Ovary (tissue), 9 donors: ENCODE results near the gene IFT80. TPM values are rescaled to one million over a fixed set of nuclear protein-coding genes. Genes with fewer than 3 reads are reported as not detected.

Experiments
- DNase-seq, 5 donors: peaks; one replicate each; pipeline ENCODE4 v3.0.0-alpha.2; 2019 to 2020
- H3K27ac ChIP-seq, 2 donors: fragments of 200-600 bp; one replicate each; pipeline versions ENCODE4 v1.5.1 to v1.8.0; 2019 to 2022
- H3K27me3 ChIP-seq: fragments of 200-600 bp; one replicate; pipeline ENCODE4 v1.8.0; 2022
- H3K36me3 ChIP-seq: fragments of 200-600 bp; sonication (generic); one replicate; pipeline ENCODE4 v1.5.1; 2019
- H3K4me1 ChIP-seq: one replicate; pipeline ENCODE4 v1.8.1; 2013; ENCODE audit warnings: mild to moderate bottlenecking, moderate library complexity; ENCODE audit not compliant: insufficient read depth
- H3K4me3 ChIP-seq: fragments of 200-600 bp; sonication (generic); one replicate; pipeline ENCODE4 v1.5.1; 2017
- H3K9me3 ChIP-seq, 2 donors: fragments of 200-600 bp in 1 of 2; sonication (generic) in 1 of 2; one replicate each; pipeline versions ENCODE4 v1.5.1 to v1.8.1; 2013 to 2019; ENCODE audit warnings: mild to moderate bottlenecking in 1 of 2, moderate library complexity in 1 of 2
- CTCF ChIP-seq, 3 donors: fragments of 450-650 bp in 2 of 3; fragments of 200-600 bp in 1 of 3; IDR thresholded peaks; one replicate each; pipeline versions ENCODE4 v1.5.1 to v1.8.0; 2016 to 2022; ENCODE audit warnings: antibody characterized with exemption in 3 of 3, mild to moderate bottlenecking in 1 of 3
- EP300 ChIP-seq: sonication (generic); formaldehyde crosslinking; IDR thresholded peaks from one replicate; pipeline ENCODE4 v1.6.1; 2017; ENCODE audit warnings: antibody characterized with exemption
- POLR2A ChIP-seq: fragments of 450-650 bp; IDR thresholded peaks from one replicate; pipeline ENCODE4 v1.6.1; 2017; ENCODE audit warnings: antibody characterized with exemption, mild to moderate bottlenecking, moderate library complexity
- WGBS, 3 donors: extraction: QIAGEN DNeasy Blood & Tissue Kit in 1 of 3; methylation state at CpG; one replicate each; pipeline versions ENCODE4 v1.1.5 to v1.1.7; 2013 to 2017; 5-methylcytosine and 5-hydroxymethylcytosine counted together
- intact Hi-C, 4 donors: fragments of 100-400 bp; cut with DNase I; formaldehyde crosslinking; loops; one replicate each; pipeline versions ENCODE4 v1.11.0 to v1.15.1; 2022 to 2023
- polyA plus RNA-seq, 2 donors: library from polyadenylated mRNA; stranded (reverse); fragments of 200-250 nt in 1 of 2; fragments of 350-450 nt in 1 of 2; fragmentation: Illumina TruSeq in 1 of 2; extraction: RNeasy Lipid Tissue Mini Kit (QIAGEN cat#74804) in 1 of 2; gene quantifications; one replicate each; pipeline ENCODE4 v1.2.3, GENCODE V29; 2013 to 2014
- total RNA-seq, 7 donors: library from RNA; depleted of rRNA in 2 of 7; stranded (reverse); fragments of >200 nt in 2 of 7; fragmentation: NEBNext Ultra II Directional in 3 of 7; extraction: Animal tissue kit (Norgen Biotek cat#: 25700) in 3 of 7; gene quantifications; one replicate each; pipeline versions ENCODE4 v1.1.0 to v1.2.4, GENCODE V29; 2016 to 2023
- donor health status: DM: no; HTN: no; CAD: no; lungs with moderate emphysema.
- donor health status: DM: no; HTN: no; CAD: no.
- donor health status: Bipolar disorder and iron deficiency.
- donor health status: DM: yes; HTN: yes; CAD: no.
- donor health status: DM: no; HTN: no; CAD: no.
- donor health status: DM: yes; HTN: yes; CAD: no.

Gene IFT80
- total and polyA plus RNA-seq, 9 donors, result 16.8 to 39.6 (median 28.8) TPM

GRCh38 chr3:160302806-160303205, 96.2 kb downstream of the IFT80 start:
- no peak for TF ChIP-seq EP300
- TF ChIP-seq POLR2A, result no peak
- no peak for TF ChIP-seq CTCF (IDR thresholded peaks at IDR 0.05)
- no peaks in the 10 kb centered on the region for H3K27me3 ChIP-seq
- H3K4me1 ChIP-seq, result no peaks in the 10 kb centered on the region
- no peak overlapping the region for H3K4me3 ChIP-seq
- intact Hi-C loops, result no loop called here
- no peaks in the 10 kb centered on the region for H3K9me3 ChIP-seq
- DNase-seq, result no peak
- no peak overlapping the region for H3K27ac ChIP-seq
- H3K36me3 ChIP-seq, result no peaks in the 10 kb centered on the region

GRCh38 chr3:160296591-160296990, 102.4 kb downstream of the IFT80 start:
- no peaks in the 10 kb centered on the region for H3K27me3 ChIP-seq
- no peaks in the 10 kb centered on the region for H3K4me1 ChIP-seq
- no peaks in the 10 kb centered on the region for H3K9me3 ChIP-seq
- no peak overlapping the region for H3K4me3 ChIP-seq
- DNase-seq, result no peak
- TF ChIP-seq POLR2A (no peak), CTCF (IDR thresholded peaks at IDR 0.05) (no peak), EP300 (no peak)
- intact Hi-C loops, result no loop called here
- H3K36me3 ChIP-seq, result no peaks in the 10 kb centered on the region
- H3K27ac ChIP-seq, result no peak overlapping the region

GRCh38 chr3:160291909-160292299, 107.1 kb downstream of the IFT80 start:
- DNase-seq, result no peak
- Histone ChIP-seq H3K27me3 (no peaks in the 10 kb centered on the region), H3K4me3 (no peak overlapping the region), H3K4me1 (no peaks in the 10 kb centered on the region), H3K36me3 (no peaks in the 10 kb centered on the region), H3K27ac (no peak overlapping the region), H3K9me3 (no peaks in the 10 kb centered on the region)
- intact Hi-C loops, result no loop called here
- WGBS, 3 donors, result 74 to 91% (median 83%) methylated on average over 3 of the region's 3 CpGs
- TF ChIP-seq POLR2A (no peak), EP300 (no peak), CTCF (IDR thresholded peaks at IDR 0.05) (no peak)

GRCh38 chr3:160291290-160291908, 107.6 kb downstream of the IFT80 start:
- Histone ChIP-seq H3K9me3 (no peaks in the 10 kb centered on the region), H3K4me3 (no peak overlapping the region), H3K36me3 (no peaks in the 10 kb centered on the region), H3K4me1 (no peaks in the 10 kb centered on the region), H3K27me3 (no peaks in the 10 kb centered on the region), H3K27ac (no peak overlapping the region)
- intact Hi-C loops, result no loop called here
- DNase-seq, result no peak
- no peak for TF ChIP-seq POLR2A
- no peak for TF ChIP-seq EP300
- no peak for TF ChIP-seq CTCF (IDR thresholded peaks at IDR 0.05)
- WGBS, 3 donors, result 93 to 94% (median 93%) methylated on average over 5 of the region's 5 CpGs
